GM18868 (cell line): ENCODE measurements around the gene TBCEL.
"Not testable (repeated sequence)": the region's sequence is repeated elsewhere in the genome, so short reads cannot be mapped to it uniquely, and the experiment has no call there.

Experiments
- ATAC-seq: cut with Tn5 transposase; IDR thresholded peaks from one replicate; pipeline ENCODE4 v1.9.1; 2021; ENCODE audit warnings: mild to moderate bottlenecking, moderate library complexity; ENCODE audit not compliant: unreplicated experiment

Gene TBCEL

DNA sequence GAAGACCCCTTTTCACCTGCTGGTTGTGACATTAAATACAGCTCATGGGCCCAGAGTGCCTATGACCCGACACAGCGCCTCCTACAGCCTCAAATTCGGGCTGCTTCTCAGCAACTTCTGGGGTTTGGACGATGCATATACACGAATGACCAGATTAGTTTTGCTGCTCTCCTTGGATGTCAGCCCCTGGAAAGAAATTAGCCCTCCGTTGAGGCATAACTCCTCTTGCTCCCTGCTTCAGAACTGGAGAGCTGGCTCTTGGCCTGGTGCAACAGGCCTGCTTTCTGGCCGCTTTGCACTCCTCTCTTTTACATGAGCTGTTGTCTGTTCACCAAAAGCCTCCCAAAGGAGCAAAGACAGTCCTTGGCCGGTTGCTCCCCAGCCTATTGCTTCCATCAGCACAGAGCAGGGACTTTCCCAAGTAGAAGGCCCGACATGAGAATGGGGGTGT, 80.4 kb downstream of the TBCEL start:
- no peak for ATAC-seq

DNA sequence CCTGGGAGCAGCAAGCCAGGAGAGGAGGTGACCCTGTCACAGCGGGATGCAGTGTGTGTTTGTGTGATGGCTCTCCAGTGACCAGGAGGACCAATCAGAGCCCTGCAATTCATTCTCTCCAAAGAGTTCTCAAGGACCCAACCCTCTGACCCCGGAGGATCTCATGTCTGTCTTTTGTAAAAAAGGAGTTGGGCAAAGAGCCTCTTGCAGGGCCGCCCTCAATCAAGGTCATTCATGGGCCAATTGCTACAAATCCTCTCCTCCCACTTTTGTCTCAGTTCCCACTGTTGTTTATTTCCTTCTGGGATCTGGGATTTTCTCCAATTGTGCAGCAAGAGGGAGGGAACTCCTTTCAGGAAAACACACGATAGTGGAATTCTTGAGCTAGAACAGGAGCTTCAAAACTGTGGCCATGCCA, 81.2 kb downstream of the TBCEL start:
- ATAC-seq, result no peak

DNA sequence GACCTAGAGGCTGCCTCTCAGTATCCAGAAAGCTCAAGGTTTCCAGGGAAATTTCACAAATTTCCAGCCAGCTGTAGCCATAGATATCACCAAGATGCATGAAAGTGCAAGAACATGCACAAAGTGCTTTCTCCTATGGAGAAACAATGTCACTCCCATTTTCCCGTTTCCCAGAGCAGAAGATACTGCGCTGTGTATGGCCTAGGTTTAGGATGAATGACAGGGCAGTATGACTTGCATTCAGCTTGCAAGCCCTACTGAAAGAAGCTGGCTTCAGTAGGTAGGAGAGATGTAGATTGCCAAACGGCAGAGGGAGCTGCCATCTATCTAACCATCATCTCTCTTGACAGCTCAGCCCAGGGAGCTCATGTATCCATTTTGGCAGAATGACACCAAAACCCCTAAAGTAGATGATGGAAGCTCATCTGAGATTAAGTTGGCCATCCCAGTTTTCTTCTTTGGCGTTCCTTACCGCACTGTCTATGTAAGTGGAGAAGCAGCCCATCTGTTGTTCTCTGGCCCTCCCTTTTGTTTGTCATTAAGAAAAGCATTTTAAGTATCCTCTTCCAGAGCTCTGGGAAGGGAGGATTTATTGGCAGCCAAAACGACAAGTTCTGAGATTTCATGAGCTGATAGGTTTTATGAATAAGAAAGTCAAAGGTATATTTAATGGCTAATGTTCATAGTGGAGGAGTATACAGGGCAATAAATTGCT, 81.7 kb downstream of the TBCEL start:
- ATAC-seq, result no peak

DNA sequence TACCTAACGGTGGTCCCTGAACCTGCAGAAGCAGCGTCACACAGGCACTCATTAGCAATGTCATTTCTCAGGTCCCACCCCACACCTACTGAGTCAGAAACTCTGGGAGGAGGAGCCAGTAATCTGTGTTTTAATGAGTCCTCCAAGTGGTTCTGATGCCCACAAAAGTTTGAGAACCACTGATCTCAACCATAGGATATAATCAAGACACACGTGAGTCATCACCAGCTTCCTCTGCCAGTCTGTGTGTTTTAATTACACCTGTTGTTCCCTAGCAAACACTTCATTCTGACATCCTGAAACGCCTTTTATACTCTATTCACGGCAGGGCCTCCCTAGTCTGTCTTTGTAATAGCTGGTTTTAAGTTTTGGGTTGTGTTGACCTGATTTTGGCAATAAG, 82.9 kb downstream of the TBCEL start:
- no peak for ATAC-seq

DNA sequence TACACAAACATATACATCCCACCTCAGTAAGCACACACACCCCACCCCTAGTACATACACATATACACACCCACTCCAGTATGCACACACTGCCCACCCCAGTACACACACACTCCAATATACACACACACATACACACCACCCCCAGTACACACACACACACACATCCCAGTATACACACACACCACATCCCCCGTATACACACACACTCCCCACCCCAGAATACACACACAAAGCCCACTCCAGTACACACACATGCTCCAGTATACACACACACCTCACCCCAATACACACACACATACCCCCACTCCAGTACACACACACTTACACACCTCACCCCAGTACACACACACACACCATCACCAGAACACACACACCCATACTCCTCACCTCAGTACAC, 84.5 kb downstream of the TBCEL start:
- ATAC-seq, result no peak

DNA sequence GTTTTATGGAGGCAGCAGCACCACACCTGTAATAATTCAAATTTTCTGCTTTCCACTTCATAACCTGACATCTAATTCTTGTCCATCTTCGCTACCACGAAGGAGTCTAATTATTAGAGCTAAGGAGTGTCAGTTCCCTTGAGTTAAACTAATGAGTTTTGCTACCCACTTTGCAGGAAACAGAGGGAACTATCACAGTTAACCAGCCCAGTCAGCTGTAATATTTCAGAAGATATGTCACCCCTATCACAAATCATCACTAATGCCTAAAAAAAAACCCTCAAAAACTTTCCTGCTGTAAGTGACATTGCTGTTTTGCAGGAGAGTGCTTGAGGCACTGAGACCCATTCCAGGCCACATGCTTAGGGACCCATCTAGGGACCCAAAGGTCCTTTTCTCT, 85.6 kb downstream of the TBCEL start:
- ATAC-seq, result no peak

DNA sequence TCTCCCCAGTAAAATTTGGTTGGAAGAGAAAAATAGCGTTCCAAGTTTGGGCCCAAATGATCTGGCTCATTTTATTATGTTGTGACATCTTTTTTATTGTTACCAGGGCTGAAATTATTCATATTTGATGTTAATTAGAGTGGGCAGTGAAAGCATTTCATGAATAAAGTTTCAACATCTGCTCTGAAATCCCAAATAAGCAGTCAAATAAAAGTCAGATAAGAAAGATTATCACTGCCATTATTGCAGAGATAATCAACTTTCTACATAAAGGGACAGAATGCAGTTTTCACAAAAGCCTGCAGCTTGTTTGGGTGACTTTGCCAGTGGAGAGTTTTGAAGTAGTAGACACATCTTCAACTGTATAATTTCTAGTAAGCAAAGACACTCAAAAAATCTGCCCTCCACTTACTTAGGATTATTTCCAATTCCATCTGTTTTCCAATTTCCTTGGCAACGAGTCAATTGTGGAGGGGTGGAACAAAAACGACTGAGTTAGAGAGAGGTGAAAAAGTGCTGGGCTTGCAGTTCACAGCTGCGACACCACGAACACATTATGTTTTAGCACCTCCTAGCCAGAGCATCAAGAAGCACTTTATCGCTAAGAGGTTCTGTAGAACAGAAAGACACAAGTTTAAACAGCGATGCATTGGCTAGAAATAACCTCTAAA, 86.1 kb downstream of the TBCEL start:
- no peak for ATAC-seq

DNA sequence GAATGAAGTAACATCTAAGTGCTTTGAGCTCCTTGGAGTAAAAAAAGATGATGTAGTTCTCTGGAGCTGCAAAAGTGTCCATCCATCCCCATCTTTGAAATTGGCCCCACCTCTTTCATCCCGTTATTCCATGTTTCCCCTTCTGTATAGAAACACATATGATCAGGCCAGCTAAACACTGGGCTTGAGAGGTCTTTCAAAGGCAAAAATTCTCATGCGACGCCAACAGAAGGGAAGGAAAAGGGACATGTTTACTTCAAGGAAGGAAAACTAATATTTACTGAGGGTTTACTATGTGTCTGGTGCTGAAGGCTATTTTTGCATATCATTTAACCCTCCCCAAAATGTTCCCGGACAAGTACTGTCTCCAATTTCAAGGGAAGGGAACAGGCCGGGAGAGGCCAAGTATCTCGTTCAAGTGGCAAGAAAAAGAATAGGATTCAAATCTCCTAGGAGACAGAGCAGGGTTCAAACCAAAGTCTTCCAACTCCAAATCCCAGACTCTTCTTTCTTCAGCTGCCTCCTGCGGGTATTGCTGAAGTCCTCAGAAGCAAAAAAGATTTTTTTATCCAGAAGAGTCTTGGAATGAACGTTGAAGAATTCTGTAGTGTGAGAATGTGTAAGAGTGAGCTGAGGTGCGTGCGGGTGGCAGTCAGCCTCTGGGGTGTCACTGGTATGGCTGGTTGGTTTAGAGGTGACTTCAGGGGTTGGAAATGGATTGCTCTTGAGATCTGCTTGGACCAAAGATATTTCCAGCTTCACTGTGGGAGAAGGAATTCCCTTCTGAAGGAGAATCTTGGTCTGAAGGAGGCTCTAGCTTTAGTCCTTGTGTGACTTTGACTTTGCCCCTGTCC, 87.2 kb downstream of the TBCEL start:
- no peak for ATAC-seq

DNA sequence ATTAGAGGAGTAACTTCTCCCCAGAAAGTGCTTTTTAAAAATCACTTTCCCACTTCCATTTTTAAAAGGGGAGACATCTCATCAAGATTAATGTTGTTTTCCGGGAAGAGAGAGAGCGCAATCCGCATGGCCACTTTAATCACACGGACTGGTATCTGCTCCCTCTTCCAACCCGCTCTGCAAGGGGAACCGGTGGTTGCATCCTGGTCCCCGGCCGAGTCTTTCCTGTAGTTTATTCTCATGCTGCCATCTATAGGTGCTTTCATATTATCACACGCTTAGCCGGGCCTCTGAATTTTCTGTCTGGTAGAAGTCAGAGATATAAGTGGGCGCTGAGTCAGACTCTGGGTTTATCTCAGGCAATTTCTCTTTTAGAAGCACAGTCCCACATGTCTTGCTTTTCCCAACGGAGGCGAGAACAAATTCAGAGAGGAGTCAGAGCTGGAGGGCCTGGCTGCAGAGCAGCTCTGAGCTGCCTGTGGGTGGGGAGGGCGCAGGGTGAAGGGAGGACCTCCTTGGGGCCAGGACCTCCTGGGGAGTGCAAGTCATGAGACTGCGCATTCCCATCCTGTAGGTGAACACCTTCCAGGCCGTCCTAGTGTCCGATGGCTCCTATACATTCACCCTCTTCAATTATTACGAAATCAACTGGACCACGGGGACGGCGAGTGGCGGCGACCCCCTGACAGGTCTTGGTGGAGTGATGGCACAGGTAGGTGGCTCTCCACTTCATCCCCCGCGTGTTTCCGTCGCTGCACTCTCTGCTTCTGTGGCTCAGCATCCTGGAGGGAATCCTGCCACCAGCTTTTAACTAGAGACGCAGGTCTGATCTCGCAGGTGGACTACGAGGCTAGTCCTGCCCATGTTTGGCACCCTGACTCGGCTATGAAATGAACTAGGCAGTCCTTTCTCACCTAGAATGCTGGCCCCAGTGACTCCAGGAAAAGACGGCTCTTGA, 88.9 kb downstream of the TBCEL start:
- ATAC-seq, result no peak

DNA sequence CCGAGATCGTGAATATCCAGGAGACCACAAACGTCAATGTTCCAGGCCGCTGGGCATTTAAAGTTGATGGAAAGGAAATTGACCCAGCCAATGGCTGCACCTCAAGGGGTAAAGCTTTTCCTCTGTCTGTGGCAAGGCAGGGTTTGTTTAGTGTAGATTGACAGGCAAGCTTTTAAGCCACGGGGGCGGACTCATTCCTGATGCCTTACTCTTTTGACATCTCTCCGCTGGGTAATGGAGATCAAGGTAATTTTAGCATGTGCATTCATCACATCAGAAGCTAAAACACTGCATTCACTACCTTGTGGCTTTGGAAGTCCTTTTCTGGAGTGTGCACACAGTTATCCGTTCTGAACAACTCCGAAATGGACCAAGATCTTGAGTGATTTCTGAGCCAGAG, 89.7 kb downstream of the TBCEL start:
- no peak for ATAC-seq

DNA sequence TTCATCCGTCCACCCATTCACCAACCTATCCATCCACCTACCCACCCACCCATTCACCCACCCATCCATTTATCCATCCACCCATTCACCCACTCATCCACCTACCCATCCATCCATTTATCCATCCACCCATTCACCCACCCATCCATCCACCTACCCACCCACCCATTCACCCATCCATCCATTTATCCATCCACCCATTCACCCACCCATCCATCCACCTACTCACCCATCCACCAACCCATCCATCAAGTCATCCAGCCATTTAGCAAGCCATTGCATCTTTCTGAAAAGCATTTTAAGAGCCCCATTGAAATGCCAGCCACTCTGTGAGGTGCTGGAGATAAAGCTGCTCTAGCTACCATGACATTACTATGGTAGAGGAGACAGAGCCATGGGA, 91.1 kb downstream of the TBCEL start:
- not testable (repeated sequence) for ATAC-seq

DNA sequence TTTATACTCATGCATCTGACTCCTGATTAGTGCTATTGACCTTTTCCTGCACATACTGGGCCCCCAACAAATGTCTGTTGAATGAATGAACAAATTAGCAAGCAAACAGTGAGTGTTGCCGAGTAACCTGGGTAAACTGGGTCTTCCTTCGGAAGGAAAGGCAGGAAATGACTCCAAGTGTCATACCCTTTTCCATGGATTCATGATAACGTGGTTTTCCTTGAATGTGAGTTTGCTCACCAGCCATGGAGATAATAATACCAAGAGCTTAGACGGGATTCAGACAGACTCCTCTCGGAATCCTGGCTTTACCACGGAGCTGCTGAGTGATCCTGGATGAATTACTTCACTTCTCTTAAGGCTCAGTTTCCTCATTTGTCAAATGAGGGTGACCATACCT, 93.9 kb downstream of the TBCEL start:
- no peak for ATAC-seq

DNA sequence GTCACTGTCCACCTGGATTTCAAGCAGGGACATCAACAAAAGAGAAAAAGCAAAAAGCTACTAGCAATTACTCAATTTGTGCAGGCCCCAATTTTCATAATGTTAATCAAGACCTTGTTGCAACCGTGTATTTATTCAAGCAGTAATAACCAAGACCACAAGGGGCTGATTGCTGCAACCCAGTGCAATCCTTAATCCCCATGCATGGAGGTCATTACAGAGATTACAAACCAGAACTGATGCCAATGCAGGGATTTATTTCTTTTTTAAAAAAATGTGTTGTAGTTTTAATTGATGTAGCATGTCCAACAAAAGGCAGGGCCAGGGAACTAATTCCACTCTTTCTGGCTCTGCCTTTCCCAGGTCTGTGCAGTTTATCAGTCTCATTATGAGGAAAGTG, 95.5 kb downstream of the TBCEL start:
- no peak for ATAC-seq

DNA sequence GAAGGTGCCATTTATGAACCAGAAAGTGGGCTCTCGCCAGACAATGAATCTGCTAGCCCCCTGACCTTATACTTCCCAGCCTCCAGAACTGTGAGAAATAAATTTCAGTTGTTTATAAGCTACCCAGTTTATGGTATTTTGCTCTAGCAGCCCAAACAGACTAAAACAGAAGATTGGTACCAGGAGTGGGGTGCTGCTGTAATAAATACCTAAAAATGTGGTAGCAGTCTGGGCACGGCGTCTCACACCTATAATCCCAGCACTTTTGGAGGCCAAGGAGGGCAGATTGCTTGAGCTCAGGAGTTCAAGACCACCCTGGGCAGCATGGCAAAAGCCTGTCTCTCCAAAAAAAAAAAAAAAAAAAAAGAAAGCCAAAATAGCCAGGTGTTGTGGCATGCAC, 98.4 kb downstream of the TBCEL start:
- ATAC-seq, result no peak

DNA sequence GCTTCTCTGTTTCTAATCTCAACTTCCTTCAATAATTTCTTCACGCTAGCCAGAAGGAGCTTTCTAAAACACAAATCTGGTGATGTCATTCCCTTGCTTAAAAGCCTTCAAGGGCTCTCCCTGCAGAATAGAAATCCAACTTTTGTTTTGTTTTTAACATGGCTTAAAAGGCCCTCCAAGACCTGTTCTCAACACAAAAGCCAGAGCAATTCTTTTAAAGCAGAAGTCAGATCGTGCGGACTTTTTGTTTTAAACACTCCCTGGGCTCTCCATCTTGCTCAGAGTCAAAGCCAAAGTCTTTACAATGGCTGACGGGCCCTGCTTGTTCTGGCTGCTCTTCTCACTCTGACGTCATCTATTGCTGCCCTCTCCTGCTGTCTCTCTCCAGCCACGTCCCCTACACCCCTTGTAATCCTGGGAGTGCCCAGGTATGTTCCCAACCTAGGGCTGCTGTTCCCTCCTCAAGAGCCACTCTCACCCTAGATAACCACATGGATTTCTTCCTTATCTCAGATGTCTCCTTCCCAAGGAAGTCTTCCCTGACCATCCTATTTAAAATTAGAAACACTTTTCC, 99.7 kb downstream of the TBCEL start:
- no peak for ATAC-seq

DNA sequence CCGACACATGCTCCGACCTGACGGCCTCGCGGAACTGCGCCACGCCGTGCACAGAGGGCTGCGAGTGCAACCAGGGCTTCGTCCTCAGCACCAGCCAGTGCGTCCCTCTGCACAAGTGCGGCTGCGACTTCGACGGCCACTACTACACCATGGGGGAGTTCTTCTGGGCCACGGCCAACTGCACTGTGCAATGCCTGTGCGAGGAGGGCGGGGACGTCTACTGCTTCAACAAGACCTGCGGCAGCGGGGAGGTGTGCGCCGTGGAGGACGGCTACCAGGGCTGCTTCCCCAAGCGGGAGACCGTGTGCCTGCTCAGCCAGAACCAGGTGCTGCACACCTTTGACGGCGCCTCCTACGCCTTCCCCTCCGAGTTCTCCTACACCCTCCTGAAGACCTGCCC, 103.9 kb downstream of the TBCEL start:
- ATAC-seq, result no peak

DNA sequence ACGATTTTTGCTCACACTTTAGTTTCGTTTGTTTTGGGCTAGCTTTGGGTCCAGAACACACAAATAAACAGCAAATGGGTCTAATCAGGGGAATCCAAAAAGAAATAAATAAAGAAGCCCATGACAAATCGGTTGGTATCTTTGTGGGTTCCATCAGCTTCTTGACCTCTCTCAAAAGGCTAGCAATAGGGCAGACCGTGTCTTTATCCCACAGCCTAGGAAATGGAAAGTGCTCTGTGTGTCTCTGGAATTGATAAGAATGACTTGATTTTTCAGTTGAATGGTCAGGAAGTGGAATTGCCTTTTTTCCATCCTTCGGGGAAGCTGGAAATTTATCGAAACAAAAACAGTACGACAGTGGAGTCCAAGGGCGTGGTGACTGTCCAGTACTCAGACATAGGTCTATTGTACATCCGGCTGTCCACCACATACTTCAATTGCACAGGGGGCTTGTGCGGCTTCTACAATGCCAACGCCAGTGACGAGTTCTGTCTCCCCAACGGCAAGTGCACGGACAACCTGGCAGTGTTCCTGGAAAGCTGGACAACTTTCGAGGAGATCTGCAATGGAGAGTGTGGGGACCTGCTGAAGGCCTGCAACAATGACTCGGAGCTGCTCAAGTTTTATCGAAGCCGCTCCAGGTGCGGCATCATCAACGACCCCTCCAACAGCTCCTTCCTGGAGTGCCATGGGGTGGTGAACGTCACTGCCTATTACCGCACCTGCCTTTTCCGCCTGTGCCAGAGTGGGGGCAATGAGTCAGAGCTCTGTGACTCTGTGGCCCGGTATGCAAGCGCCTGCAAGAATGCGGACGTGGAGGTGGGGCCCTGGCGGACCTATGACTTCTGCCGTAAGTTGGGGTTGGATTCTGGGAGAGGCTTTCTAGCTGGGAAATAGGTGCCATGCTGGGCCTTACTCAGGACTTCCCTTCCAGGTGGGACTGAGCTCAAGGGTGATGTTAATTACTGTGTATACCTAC, 105.7 kb downstream of the TBCEL start:
- no peak for ATAC-seq

DNA sequence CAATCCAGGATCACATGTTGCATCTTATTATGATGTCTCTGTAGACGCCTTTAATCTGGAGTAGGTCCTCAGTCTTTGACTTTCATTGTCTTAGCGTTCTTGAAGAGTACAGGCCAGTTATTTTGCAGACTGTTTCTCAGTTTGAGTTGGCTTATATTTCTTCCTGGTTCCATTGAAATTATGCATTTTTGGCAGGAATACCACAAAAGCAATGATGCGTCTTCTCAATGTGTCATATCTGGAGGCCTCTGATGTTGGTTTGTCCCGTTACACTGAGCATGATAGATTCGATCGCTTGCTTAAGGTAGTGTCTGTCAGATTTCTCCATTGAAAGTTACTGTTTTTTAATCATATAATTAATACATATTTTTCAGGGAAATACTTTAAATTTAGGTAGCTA, 107.8 kb downstream of the TBCEL start:
- no peak for ATAC-seq
